CD4-positive, alpha-beta T cell treated with Interferon gamma for 1 hour (primary cell): Measurements from ENCODE around the gene SCGB1A1.

Source experiments
- DNase-seq: peaks from one replicate; pipeline ENCODE4 v3.0.0-alpha.2; 2020

Gene SCGB1A1

GRCh38 chr11:62398011-62398994 is 20.5 kb upstream of the SCGB1A1 start:
- no peak for DNase-seq

DNA sequence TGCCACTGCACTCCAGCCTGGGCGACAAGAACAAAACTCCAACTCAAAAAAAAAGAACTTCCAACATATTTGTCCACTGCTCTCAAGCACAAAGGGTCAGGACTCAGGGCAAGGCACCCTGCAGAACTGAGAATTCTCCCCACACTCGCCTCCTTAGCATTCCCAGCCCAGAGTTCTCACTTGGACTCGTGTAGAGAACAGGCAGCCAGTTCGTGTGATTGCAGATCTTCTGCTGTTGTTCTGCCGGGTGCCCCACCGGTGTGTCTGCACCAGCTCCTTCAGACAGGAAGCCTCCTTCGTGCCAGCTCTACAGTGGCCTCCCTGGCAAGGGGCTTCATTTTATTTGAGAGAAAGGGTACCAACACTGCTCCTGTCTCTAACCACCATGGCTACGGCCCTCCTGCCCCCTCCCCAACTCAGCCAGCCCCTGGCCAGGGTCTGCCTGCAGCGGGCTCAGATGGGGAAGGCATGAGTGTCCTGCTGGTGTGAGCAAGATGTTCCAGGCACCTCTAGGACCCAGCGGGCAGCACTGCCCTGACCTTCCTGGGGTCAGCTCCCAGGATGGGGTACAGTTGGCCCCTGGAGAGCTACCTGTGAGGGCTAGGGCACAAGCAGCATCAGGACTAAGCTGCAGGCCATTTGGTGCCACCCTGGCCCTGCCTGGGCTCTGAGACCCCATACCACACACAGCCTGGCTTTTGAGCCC is 19.5 kb upstream of the SCGB1A1 start:
- no peak for DNase-seq

DNA sequence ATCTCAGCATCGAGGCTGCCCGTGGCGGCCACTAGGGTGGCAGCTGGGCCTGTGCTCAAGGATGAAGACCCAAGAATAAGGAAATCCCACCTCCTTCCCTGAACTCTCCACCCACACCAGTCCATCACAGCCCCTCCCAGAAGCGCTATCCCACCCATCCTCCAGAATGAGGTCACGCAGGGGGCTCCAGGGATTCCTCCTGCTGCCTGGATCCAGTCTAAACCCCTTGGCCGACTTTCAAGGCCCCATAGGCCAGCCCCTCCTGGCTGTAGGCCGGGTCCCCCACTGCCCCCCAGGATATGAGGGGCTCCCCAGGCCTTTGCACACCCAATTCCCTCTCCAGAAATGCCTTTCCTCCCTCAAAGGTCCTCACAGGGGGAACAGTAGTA is 19.0 kb upstream of the SCGB1A1 start:
- no peak for DNase-seq

- DNase-seq, result no peak
Observed at GRCh38 chr11:62400281-62400680, 18.6 kb upstream of the SCGB1A1 start.

GRCh38 chr11:62400760-62401159 is 18.1 kb upstream of the SCGB1A1 start:
- no peak for DNase-seq

DNA sequence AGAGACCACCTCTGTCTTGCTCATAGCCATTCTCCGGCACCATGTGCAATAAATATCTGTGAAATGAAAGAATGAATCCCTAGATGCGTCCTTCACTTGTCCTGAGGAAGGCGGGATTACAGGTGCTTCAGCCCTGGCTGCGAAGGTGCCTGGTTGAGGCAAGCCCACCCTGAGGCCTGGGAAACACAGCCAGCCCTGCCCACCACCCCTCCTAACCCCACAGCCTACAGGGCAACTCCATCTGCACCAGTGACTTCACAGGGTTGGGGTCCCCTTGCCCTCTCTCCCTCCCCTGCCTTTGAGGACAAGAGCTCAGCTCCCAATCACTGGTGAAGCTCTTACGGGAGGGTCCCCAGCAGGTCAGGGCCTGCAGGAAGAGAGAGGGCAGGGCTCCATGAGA is 17.5 kb upstream of the SCGB1A1 start:
- DNase-seq, result no peak

- no peak for DNase-seq
Observed at GRCh38 chr11:62401811-62402210, 17.0 kb upstream of the SCGB1A1 start.

- peak; percentile 43 for DNase-seq
Observed at GRCh38 chr11:62402226-62402959, 16.4 kb upstream of the SCGB1A1 start.

DNA sequence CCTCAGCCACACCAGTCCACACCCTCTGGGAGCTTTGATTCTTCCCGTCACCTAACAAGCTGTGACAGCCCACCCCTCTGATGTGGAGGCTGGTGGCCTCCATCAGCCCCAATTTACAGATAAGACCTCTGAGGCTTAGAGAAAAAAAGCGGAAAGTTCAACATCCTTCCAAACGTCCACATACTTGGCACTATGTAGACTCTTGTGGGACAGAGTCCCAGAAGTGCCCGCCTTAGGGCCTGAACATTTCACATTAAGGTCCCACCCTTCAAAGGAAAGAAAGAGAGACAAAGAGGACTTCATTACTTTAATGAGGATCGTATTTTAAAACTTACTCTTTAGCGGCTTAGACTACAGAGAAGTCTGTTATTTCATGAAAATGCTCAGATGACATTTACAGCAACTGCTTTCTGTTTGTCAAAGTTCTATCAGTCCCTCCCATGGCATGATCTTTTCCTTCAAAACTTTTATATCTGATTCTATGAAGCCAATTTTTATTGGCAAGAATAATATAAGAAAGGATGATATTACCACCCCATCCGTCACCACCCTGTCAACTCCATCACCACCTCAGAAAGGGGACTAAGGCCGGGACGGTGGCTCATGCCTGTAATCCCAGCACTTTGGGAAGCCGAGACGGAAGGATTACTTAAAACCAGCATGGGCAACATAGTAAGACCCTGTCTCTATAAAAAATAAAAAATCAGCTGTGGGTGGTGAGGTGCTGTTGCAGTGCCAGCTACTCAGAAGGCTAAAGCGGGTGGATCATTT is 15.7 kb upstream of the SCGB1A1 start:
- no peak for DNase-seq

GRCh38 chr11:62404435-62404834 is 14.4 kb upstream of the SCGB1A1 start:
- no peak for DNase-seq

DNA sequence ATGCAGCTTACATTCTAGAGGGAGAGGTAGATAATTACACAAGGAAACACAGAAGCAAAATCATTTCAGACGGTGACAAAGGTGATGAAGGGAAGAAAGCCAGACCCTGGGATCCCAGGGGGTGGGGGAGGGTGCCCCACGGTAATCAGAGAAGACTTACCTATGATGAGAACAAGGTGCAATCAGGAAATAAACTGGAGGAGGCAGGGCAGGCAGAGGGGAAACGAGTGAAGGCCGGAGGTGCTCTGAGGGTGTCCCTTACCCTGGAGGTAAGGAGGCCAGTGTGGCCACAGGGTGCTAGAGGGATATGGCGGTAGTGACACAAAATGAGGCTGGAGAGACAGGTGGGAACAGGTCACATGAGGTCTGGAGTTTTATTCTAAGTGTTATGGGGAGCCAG is 13.9 kb upstream of the SCGB1A1 start:
- DNase-seq, result no peak

DNA sequence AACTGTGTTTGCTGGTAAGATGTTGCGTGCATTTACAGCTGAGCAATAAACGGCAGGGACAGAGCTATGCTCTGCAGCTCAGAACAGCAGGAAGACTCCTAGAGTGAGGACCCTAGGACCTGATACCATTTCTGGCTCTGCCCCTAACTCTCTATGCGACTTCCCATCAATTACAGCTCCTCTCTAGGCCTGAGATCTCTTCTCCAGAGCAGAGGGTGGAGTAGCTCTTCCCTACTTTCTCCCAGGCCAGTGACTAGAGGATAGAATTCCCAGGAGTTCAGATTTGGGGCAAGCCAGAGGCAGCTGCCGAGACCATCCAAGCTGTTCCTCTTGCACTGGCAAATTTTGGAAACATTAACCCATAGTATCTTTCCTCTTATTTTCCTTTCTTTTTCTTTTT is 12.8 kb upstream of the SCGB1A1 start:
- DNase-seq, result no peak

- no peak for DNase-seq
Observed at GRCh38 chr11:62409831-62410230, 9.0 kb upstream of the SCGB1A1 start.

- no peak for DNase-seq
Observed at GRCh38 chr11:62410972-62411371, 7.9 kb upstream of the SCGB1A1 start.

DNA sequence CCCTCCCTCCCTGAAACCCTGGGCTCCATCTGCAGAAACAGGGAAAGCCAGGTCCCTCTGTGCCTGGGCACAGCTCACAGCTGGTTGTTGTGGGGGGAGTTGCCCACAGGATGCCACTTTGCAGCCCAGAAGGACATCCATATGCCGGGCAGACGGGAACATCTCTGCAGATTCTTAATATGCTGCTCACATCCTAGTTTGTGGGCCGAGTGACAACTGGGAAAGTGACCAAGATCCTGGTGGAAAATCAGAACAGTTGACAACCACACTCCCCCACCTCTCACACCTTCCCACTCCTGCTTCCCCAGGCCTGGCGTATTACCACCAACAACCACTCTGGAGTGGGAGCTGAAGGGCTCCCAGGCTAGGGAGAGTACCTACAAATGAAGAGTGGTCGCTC is 7.3 kb upstream of the SCGB1A1 start:
- no peak for DNase-seq

- no peak for DNase-seq
Observed at GRCh38 chr11:62413060-62413696, 5.7 kb upstream of the SCGB1A1 start.

GRCh38 chr11:62416596-62416995 is 2.2 kb upstream of the SCGB1A1 start:
- no peak for DNase-seq

GRCh38 chr11:62418136-62418535 is 697 bp upstream of the SCGB1A1 start:
- DNase-seq, result no peak

- DNase-seq, result no peak
Observed at GRCh38 chr11:62419314-62419929, 589 bp downstream of the SCGB1A1 start.

DNA sequence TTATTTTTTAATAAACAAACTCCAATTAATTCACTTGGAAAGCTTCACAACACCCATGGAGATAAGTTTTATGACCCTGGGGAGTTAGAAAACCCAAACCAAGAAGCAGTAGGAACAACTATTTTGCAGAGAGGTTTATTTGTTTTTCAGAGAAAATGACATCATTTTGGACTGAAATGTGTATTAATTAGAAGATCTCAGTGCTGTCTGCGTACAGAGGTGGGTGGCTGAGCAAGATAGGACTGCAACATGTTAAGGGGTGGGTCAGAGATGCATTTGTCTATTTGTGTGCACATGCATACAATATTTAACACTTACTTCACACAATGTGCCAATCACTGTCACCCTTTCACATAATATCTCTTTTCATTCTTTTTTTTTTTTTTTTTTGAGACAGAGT is 1.1 kb downstream of the SCGB1A1 start:
- DNase-seq, result no peak

DNA sequence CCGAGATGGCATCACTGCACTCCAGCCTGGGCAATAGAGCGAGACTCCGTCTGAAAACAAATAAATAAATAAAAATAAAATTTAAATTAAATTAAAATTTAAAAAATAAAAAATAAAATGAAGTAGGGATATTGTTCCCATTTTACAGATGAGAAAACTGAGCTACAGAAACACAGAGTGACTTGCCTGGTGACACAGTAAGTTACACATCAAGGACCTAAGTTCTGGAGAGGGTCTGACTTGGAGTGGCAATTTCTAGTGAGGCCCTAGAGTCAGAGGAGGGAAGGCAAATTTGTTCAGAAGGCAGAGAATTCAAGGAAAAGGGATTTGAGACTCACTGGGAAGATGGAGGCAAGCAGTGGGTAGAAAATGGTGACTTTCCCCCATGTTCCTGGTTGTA is 2.0 kb downstream of the SCGB1A1 start:
- no peak for DNase-seq

DNA sequence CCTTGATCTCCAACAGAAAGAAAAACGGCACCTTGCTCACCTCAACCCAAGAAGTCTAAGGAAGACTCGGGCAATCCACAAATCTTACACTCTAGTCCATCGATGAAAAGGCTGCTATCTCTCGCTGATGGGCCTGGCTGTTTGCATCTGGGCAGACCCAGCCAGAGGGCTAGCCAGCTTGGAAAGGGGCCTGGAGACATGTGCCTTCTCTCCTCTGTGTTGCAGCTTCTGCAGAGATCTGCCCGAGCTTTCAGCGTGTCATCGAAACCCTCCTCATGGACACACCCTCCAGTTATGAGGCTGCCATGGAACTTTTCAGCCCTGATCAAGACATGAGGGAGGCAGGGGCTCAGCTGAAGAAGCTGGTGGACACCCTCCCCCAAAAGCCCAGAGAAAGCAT is 3.2 kb downstream of the SCGB1A1 start:
- no peak for DNase-seq
